Measurements from ENCODE around the gene RAC3.

The RAC3 gene

GRCh38 chr17:82055965-82056728 lies 24.7 kb downstream of the RAC3 start:
- no peak for DNase-seq (ENCODE audit: low read depth in 2 of 2)

DNA sequence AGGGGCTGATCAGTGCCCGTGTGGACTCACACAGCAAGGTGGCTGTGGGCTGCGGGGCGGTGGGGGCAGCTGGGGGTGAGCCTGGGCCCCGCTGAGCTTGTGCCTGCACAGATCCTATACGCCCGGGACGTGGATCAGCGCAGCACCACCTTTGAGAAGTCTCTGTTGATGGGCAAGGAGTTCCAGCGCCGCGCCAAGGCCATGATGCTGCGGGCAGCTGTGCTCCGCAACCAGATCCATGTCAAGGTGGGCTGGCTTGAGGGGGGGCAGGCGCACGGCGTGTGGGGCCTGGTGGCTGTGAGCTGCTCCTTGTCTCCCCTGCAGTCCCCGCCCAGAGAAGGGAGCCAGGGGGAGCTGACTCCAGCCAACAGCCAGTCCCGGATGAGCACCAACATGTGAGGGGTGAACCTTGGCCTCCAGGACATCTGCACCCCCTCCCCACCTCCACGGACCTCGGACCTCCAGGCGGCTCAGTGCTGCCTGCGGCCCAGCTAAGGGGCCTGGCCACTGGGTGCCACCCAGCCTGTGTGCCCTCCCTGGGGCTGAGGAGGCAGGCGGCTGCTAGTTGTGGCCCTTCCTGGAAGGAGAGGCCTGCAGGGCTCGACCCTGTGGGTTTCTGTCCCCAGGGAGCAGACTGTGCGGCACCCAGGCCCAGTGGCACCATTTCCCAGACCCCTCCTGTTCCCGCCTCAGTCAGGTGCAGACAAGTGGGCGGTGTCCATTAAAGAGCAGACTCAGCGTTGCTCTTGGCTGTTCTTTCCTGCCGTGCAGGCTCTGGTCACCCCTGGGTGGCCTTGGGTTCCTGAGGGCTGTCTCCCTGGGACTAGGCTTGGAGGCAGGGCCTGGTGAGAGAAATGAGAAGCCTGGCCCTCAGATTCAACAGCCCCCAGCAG lies 25.5 kb downstream of the RAC3 start:
- DNase-seq (ENCODE audit: low read depth in 2 of 2) = no peak

- no peak for DNase-seq (ENCODE audit: low read depth in 2 of 2)
These were observed 26.9 kb downstream of the RAC3 start for GRCh38 chr17:82058230-82058854.

- no peak for DNase-seq (ENCODE audit: low read depth in 2 of 2)
These were observed 27.4 kb downstream of the RAC3 start for GRCh38 chr17:82058855-82059249.

DNA sequence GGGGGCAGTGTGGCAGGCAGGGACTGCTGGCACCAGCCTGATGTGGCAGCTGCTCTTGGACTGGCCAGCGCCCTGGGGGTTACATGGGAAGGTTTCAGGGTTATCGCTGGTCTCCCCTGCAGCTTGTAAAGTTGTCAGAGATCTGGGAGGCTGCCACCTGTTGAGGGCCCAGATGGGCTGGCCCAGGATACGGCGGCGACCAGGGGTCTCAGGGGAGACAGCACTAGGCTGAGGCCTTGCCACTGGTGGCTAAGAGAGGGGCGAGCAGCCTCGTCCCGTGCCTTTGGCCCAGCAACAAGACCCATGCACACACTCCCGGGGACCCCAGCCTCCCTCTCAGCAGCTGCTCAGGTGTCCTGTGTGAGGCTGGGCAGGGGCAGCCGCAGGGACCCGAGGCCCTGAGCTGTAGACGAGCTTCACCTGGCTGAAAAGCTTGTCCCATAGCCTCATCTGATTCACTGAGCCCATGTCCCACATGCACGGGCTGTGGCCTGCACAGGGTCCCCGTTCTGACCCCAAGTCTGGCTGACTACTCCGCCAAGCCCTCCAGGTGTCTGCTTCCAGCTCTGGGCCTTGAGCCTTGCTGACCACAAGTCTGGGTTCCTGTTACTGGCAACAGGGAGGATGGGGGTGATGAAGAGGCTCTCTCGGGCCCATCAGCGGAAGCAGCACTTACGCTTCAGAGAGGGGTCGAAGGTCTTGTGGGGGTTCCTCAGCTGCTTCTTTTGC lies 28.0 kb downstream of the RAC3 start:
- DNase-seq (ENCODE audit: low read depth in 2 of 2) = no peak

DNA sequence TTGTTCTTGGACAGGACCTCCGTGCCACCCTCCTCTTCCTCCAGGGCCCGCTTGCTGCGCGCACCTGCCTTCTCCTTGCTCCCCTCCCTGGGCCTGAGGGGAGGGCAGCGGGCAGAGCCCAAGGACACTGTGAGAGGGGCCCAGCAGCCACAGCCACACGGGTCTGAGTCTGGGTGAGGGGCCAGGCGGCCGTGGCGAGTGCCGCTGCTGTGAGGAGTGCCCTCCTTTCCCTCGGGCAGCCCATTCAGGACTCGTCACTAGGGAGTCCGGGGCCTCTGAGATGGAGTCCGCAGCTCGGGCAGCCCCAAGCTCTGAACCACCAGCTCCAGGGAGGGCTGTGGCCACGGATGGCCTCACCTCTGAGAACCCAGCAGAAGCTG lies 28.5 kb downstream of the RAC3 start:
- DNase-seq (ENCODE audit: low read depth in 2 of 2) = no peak

DNA sequence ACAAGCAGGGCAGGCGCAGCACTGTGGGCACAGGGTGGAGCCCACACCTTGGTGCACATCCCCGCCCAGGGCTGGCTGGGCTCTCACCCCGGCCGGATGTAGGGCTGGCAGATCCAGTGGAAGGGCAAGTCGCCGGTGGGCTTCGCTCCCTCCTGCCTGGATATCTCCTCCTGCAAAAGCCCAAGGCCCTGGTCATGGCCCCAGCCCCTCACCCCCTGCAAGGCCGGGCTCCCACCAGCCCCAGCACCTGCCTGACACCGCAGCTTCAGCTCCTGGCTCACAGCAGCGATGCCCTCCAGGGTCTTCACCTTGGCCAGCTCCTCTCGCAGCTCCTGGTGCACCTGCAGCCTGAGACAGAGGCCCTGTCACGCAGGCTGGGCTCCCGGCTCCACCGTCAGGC lies 29.1 kb downstream of the RAC3 start:
- no peak for DNase-seq (ENCODE audit: low read depth in 2 of 2)

- DNase-seq (ENCODE audit: low read depth in 2 of 2) = no peak
These were observed 29.8 kb downstream of the RAC3 start for GRCh38 chr17:82061047-82061925.

- no peak for DNase-seq (ENCODE audit: low read depth in 2 of 2)
These were observed 30.9 kb downstream of the RAC3 start for GRCh38 chr17:82062076-82062983.

- no peak for DNase-seq (ENCODE audit: low read depth in 2 of 2)
These were observed 31.5 kb downstream of the RAC3 start for GRCh38 chr17:82062984-82063368.

DNA sequence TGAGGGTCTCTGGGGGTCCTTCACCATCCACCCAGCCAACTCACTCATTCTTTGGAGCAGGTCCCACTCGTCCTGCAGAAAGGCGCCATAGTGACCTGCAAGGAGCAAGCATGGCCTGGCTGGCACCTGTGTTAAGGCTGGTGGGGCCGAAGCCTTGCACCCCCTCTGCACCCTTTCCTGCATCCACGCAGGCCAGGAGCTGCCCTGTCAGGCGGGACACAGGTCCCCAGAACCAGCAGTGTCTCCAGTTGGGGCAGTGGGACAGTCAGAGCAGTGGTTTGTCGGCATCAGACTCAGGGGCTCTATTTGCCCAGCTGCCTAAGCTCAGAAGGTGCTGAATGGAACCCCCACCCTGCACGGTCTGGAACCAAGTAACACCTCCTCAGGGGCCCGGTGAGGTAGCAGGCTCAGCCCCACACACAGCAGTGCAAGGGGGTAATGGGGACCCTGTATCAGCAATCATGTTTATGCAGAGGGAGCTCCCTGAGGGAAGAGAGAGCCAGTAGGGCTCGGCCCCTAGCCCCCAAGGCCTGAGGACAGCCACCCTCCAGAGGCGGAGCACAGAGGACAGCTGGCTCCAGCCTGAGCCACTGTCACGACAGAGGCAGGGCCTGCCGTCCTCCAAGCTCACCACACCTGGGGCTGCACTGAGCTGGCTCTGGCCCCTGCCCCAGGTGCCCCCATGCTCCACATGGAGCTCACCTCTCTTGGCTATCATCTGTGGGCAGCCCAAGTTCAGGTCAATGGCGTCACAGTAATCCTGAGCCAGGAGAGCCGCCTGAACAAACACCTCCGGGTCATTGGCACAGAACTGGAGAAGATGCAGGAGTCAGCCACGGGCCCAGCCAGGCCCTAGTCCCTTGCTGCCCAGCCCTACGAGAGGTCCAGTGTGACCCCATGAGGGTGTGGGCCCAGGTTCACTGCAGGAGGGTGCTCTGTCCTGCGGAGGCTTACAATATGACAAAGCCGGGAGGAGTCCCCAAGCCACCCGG lies 32.2 kb downstream of the RAC3 start:
- no peak for DNase-seq (ENCODE audit: low read depth in 2 of 2)

- DNase-seq (ENCODE audit: low read depth in 2 of 2) = no peak
These were observed 33.1 kb downstream of the RAC3 start for GRCh38 chr17:82064433-82065192.

DNA sequence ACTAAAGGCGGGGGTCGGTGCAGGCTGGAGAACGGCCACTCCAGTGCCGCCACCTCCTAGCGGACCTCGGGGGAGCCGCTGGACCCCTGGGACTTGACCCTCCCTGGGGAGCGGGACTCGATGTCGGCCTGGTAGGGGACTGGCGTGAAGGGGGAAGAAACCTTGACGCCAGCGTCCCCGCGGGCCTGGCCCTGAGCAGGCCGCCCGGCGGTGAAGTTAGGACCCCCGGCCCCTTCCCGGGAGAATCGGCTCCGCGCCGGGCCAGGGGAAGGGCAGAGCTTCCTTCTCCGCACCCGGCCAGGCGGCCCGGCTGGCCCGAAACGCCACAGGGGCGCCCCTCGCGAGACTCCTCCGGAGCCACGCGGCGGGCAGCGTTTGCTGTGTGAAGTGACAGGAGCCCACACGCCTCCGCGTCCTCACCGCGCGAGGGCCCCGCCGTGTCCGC lies 33.7 kb downstream of the RAC3 start:
- DNase-seq (ENCODE audit: low read depth in 2 of 2) = no peak

- peak; percentile 53 to 61 for DNase-seq (ENCODE audit: low read depth in 2 of 2)
These were observed 34.3 kb downstream of the RAC3 start, which contains the start of gene DUS1L for GRCh38 chr17:82065638-82066303. Gene DUS1L (minus strand): TSS chr17:82065804. CDS start chr17:82065059, 745 bp downstream.

DNA sequence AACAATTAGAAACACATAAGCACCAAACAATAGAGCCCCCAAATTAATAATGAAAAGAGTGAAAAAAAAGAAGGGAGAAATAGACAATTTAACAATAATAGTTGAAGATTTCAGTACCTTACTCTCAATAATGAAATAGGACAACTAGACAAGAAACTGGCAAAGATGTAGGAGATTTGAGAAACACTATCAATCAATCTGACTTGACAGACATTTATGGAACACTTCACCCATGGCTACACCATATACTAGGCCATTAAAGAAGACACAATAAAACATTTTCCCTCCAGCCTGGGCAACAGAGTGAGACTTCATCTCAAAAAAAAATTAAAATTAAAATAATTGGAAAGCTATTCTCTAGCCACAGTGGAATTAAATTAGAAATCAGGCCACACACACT lies 39.1 kb downstream of the RAC3 start:
- no peak for DNase-seq (ENCODE audit: low read depth in 2 of 2)

- no peak for DNase-seq (ENCODE audit: low read depth in 2 of 2)
These were observed 41.3 kb downstream of the RAC3 start for GRCh38 chr17:82072827-82073226.

- no peak for DNase-seq (ENCODE audit: low read depth in 2 of 2)
These were observed 42.0 kb downstream of the RAC3 start for GRCh38 chr17:82073446-82073845.
